HT1080 (cell line): ENCODE data around the gene HDAC4. TPM values are rescaled to one million over a fixed set of nuclear protein-coding genes. Genes with fewer than 3 reads are reported as not detected.
A peak's percentile ranks its signal among the peaks of the same experiment; 100 is the strongest.

Experiments
- DNase-seq: peaks from one replicate; pipeline ENCODE4 v3.0.0-alpha.2; 2015; ENCODE audit warnings: low read depth
- total RNA-seq: library from RNA; depleted of rRNA; stranded (reverse); fragments of >200 nt; shearing (Covaris generic); gene quantifications from 2 replicates; pipeline ENCODE4 v1.2.3, GENCODE V29; 2014

The HDAC4 gene
- total RNA-seq, 1 experiment from 2014 or later, result 2.8 TPM

- DNase-seq, result no peak
Observed at GRCh38 chr2:239259603-239260298, 141.1 kb downstream of the HDAC4 start.

- DNase-seq, result no peak
Observed at GRCh38 chr2:239259173-239259572, 141.6 kb downstream of the HDAC4 start.

GRCh38 chr2:239258248-239258647, 142.6 kb downstream of the HDAC4 start:
- no peak for DNase-seq

- DNase-seq, result peak; percentile 79
Observed at GRCh38 chr2:239257511-239257937, 143.3 kb downstream of the HDAC4 start.

- no peak for DNase-seq
Observed at GRCh38 chr2:239256350-239256743, 144.5 kb downstream of the HDAC4 start.

- DNase-seq, result no peak
Observed at GRCh38 chr2:239255628-239256349, 145.0 kb downstream of the HDAC4 start.

- no peak for DNase-seq
Observed at GRCh38 chr2:239255218-239255617, 145.6 kb downstream of the HDAC4 start.

- DNase-seq, result no peak
Observed at GRCh38 chr2:239253701-239254436, 147.0 kb downstream of the HDAC4 start.

GRCh38 chr2:239253264-239253663, 147.6 kb downstream of the HDAC4 start:
- DNase-seq, result no peak

- DNase-seq, result no peak
Observed at GRCh38 chr2:239252801-239253200, 148.0 kb downstream of the HDAC4 start.

GRCh38 chr2:239252393-239252792, 148.4 kb downstream of the HDAC4 start:
- no peak for DNase-seq

- no peak for DNase-seq
Observed at GRCh38 chr2:239251971-239252370, 148.8 kb downstream of the HDAC4 start.

- no peak for DNase-seq
Observed at GRCh38 chr2:239250216-239251081, 150.4 kb downstream of the HDAC4 start.

- no peak for DNase-seq
Observed at GRCh38 chr2:239249776-239250175, 151.0 kb downstream of the HDAC4 start.

- no peak for DNase-seq
Observed at GRCh38 chr2:239249048-239249447, 151.8 kb downstream of the HDAC4 start.

- DNase-seq, result peak; percentile 89
Observed at GRCh38 chr2:239247401-239248245, 153.2 kb downstream of the HDAC4 start.

- DNase-seq, result no peak
Observed at GRCh38 chr2:239246723-239247122, 154.1 kb downstream of the HDAC4 start.

- no peak for DNase-seq
Observed at GRCh38 chr2:239245872-239246721, 154.7 kb downstream of the HDAC4 start.

- DNase-seq, result no peak
Observed at GRCh38 chr2:239245107-239245506, 155.7 kb downstream of the HDAC4 start.
